ENCODE data around the gene CRLF1. TPM values are rescaled to one million over a fixed set of nuclear protein-coding genes. Genes with fewer than 3 reads are reported as not detected.
A peak's percentile ranks its signal among the peaks of the same experiment; 100 is the strongest.

CRLF1 gene
- total RNA-seq, 1 experiment from 2014 or later, result 16.2 TPM

- H3K4me1 Mint-ChIP-seq, result peaks cover 9 to 18% of the 10 kb centered on the region in 2 experiments
- H3K9me3 Mint-ChIP-seq, result no peaks in the 10 kb centered on the region
- Histone ChIP-seq H3K9ac (ENCODE audit: extremely low read depth, insufficient read length, low read length) (no peak overlapping the region), H3T11ph (ENCODE audit: low read length) (no peak overlapping the region), H4K20me1 (ENCODE audit: control insufficient read depth, insufficient read depth, insufficient read length) (no peaks in the 10 kb centered on the region), H2BK5ac (ENCODE audit: insufficient read length, low read length) (no peak overlapping the region), H3K79me1 (ENCODE audit: insufficient read depth, low read depth, low read length, poor library complexity, severe bottlenecking) (peaks cover 3% of the 10 kb centered on the region), H3K18ac (ENCODE audit: insufficient read length, low read depth, low read length) (no peak overlapping the region), H3K4me2 (ENCODE audit: insufficient read depth, insufficient read length, low read length) (peak overlapping the region; percentile 45), H3K14ac (ENCODE audit: insufficient read depth, low read length) (no peak overlapping the region), H3K4ac (ENCODE audit: low read depth, low read length) (no peak overlapping the region), H2BK15ac (ENCODE audit: low read depth, low read length) (no peak overlapping the region), H2AK5ac (ENCODE audit: insufficient read length, low read length) (no peak overlapping the region), H3K23ac (ENCODE audit: insufficient read length, low read depth, low read length) (no peak overlapping the region), H3K4me1 (ENCODE audit: insufficient read depth, low read length) (peaks cover 3% of the 10 kb centered on the region; the same call in 1 of the 2 replicates), H4K8ac (replicated peaks; ENCODE audit: insufficient read length, low read depth, low read length) (no peak overlapping the region), H2AFZ (ENCODE audit: low read length) (no peak overlapping the region), H4K91ac (ENCODE audit: insufficient read length, low read depth, low read length) (no peak overlapping the region), H2BK120ac (ENCODE audit: low read depth, low read length, poor library complexity, severe bottlenecking) (no peak overlapping the region), H2BK20ac (ENCODE audit: low read depth, low read length, poor library complexity, severe bottlenecking) (no peak overlapping the region), H4K5ac (ENCODE audit: insufficient read length, low read depth, low read length) (no peak overlapping the region), H3K9me3 (ENCODE audit: control insufficient read depth, low read depth, low read length) (no peaks in the 10 kb centered on the region), H3K56ac (ENCODE audit: insufficient read length, low read depth, low read length) (no peak overlapping the region), H3K27ac (ENCODE audit: insufficient read length, low read depth, low read length) (no peak overlapping the region), H3K27me3 (ENCODE audit: insufficient read depth, low read length) (no peaks in the 10 kb centered on the region), H3K23me2 (ENCODE audit: insufficient read length, low read depth, low read length, poor library complexity, severe bottlenecking) (peaks cover 9% of the 10 kb centered on the region), H3K79me2 (ENCODE audit: insufficient read depth, low read length) (no peaks in the 10 kb centered on the region; the same call in 1 of the 2 replicates), H2BK12ac (ENCODE audit: insufficient read length, low read depth, low read length) (no peak overlapping the region)
- peaks cover 0 to 3% (median 0%) of the 10 kb centered on the region in 3 experiments; a peak in 1 of 7 replicates for H3K36me3 Mint-ChIP-seq (ENCODE audit: insufficient read depth in 1 of 3, low read depth in 3 of 3)
- DNase-seq, result no peak
- no peak for TF ChIP-seq CTCF (conservative IDR thresholded peaks at IDR 0.05)
- peaks cover 31% of the 10 kb centered on the region for H3K27me3 Mint-ChIP-seq (ENCODE audit: low read depth)
- H3K27ac Mint-ChIP-seq, result no peak overlapping the region; a peak in 1 of 7 replicates
- H3K4me3 Mint-ChIP-seq, result peak overlapping the region; percentile 78 to 86; a peak in 4 of 5 replicates
- no CpG with 5 or more reads among the region's 6 CpGs for WGBS (ENCODE audit: extremely low coverage, insufficient read length, low lambda C conversion rate)
Measured at GRCh38 chr19:18635831-18636182, 29.2 kb upstream of the CRLF1 start.

Measured in H9 (cell line).